ENCODE results near the gene ILF2.

ILF2 gene

GRCh38 chr1:153667439-153667838 is 3.4 kb downstream of the ILF2 start:
- no peak for DNase-seq
- in situ Hi-C loops (cut with HindIII; ENCODE audit: low pct_ligation_motif_present, low sequenced_read_pairs): no loop called here
- Histone ChIP-seq H3K36me3 (replicated peaks) (peaks cover 68% of the 10 kb centered on the region), H3K27ac (no peak overlapping the region), H3K27me3 (replicated peaks) (no peaks in the 10 kb centered on the region), H3K4me3 (ENCODE audit: low read depth, low read length) (no peak overlapping the region)
- no peak for TF ChIP-seq CTCF (IDR thresholded peaks at IDR 0.05; ENCODE audit: low read depth, low read length, missing control alignments)

GRCh38 chr1:153663211-153663610 is 7.6 kb downstream of the ILF2 start:
- TF ChIP-seq CTCF (IDR thresholded peaks at IDR 0.05; ENCODE audit: low read depth, low read length, missing control alignments): no peak
- Histone ChIP-seq H3K27ac (no peak overlapping the region), H3K27me3 (replicated peaks) (no peaks in the 10 kb centered on the region), H3K4me3 (ENCODE audit: low read depth, low read length) (no peak overlapping the region), H3K36me3 (replicated peaks) (peaks cover 74% of the 10 kb centered on the region)
- in situ Hi-C loops (cut with HindIII; ENCODE audit: low pct_ligation_motif_present, low sequenced_read_pairs): no loop called here
- peak; percentile 51 for DNase-seq

- Histone ChIP-seq H3K27me3 (replicated peaks) (no peaks in the 10 kb centered on the region), H3K27ac (no peak overlapping the region), H3K4me3 (ENCODE audit: low read depth, low read length) (no peak overlapping the region), H3K36me3 (replicated peaks) (peaks cover 65% of the 10 kb centered on the region)
- in situ Hi-C loops (cut with HindIII; ENCODE audit: low pct_ligation_motif_present, low sequenced_read_pairs): no loop called here
- DNase-seq: no peak
- no peak for TF ChIP-seq CTCF (IDR thresholded peaks at IDR 0.05; ENCODE audit: low read depth, low read length, missing control alignments)
Measured at GRCh38 chr1:153662269-153662668, 8.5 kb downstream of the ILF2 start.

GRCh38 chr1:153661111-153661708 is 9.6 kb downstream of the ILF2 start:
- no peak for DNase-seq
- in situ Hi-C loops (cut with HindIII; ENCODE audit: low pct_ligation_motif_present, low sequenced_read_pairs): no loop called here
- Histone ChIP-seq H3K36me3 (replicated peaks) (peaks cover 54% of the 10 kb centered on the region), H3K27ac (no peak overlapping the region), H3K27me3 (replicated peaks) (no peaks in the 10 kb centered on the region), H3K4me3 (ENCODE audit: low read depth, low read length) (no peak overlapping the region)
- TF ChIP-seq CTCF (IDR thresholded peaks at IDR 0.05; ENCODE audit: low read depth, low read length, missing control alignments): no peak

- in situ Hi-C loops (cut with HindIII; ENCODE audit: low pct_ligation_motif_present, low sequenced_read_pairs): no loop called here
- Histone ChIP-seq H3K4me3 (ENCODE audit: low read depth, low read length) (peak overlapping the region; percentile 84), H3K27me3 (replicated peaks) (no peaks in the 10 kb centered on the region), H3K36me3 (replicated peaks) (peaks cover 39% of the 10 kb centered on the region), H3K27ac (no peak overlapping the region)
- no peak for TF ChIP-seq CTCF (IDR thresholded peaks at IDR 0.05; ENCODE audit: low read depth, low read length, missing control alignments)
- DNase-seq: no peak
Measured at GRCh38 chr1:153659656-153660055, 11.1 kb downstream of the ILF2 start.

- DNase-seq: no peak
- TF ChIP-seq CTCF (IDR thresholded peaks at IDR 0.05; ENCODE audit: low read depth, low read length, missing control alignments): no peak
- peaks cover 34% of the 10 kb centered on the region for H3K36me3 ChIP-seq (replicated peaks)
- in situ Hi-C loops (cut with HindIII; ENCODE audit: low pct_ligation_motif_present, low sequenced_read_pairs): no loop called here
- peak overlapping the region; percentile 92 for H3K27ac ChIP-seq
- H3K4me3 ChIP-seq (ENCODE audit: low read depth, low read length): peak overlapping the region; percentile 84
- no peaks in the 10 kb centered on the region for H3K27me3 ChIP-seq (replicated peaks)
Measured at GRCh38 chr1:153659175-153659534, 11.6 kb downstream of the ILF2 start.
